GM21529 (cell line): Measurements from ENCODE around the gene TMOD3.
A peak's percentile ranks its signal among the peaks of the same experiment; 100 is the strongest.

Experiments
- ATAC-seq: cut with Tn5 transposase; IDR thresholded peaks from one replicate; pipeline ENCODE4 v1.9.1; 2021; ENCODE audit not compliant: unreplicated experiment

TMOD3 gene

DNA sequence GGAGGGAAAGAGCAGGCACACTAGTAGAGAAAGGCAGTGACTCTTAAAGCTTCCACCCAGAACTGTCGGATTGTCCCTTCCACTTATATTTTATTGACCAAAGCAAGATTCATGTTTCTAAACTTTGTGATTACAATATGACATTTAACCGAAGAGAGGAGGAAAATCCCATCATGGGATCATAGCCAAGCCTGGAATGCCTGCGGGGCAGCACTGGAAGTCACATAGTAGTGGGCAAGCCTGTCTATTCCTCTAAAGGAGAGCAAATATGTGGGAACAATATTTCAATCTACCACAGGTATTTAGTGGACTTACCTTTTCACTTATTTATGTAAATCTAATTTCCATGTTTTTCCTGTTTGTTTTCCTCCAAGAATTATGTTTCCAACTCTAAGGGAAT, 3.8 kb upstream of the TMOD3 start:
- no peak for ATAC-seq

DNA sequence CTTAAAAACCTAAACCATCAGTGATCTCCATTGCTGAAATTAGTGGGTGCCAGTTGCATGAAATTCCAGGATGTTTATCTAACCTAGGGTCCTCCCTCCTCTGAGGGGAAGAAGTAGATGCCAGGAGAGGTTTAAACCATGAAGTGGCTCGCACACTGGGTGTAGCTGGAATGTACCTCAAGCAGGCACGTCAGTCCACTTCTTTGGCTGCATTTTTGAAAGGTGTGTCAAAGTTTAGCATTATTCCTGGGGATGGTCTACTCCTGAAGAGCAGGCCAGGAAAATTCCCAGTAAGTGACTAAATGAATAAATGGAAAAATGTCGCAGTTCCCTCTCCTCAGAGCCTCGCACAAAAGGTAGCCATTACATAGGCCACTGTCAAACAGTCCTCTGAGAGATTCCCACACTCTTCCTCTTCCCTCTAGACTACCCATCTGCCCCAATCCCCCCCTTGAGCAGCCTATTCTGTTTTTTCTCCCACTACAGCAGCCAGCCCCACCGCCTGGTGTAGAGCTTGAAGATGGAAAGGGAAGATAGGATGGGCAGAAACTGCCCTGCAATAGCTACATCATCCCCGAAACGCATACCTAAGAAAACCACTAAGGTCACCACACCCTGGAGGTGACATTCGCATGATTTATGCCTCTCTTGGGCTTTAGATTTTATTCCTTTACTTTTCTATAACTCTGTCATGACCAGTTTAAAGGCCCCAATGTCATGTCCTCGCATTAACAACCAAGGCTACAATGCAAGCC, 655 bp upstream of the TMOD3 start:
- ATAC-seq: no peak

DNA sequence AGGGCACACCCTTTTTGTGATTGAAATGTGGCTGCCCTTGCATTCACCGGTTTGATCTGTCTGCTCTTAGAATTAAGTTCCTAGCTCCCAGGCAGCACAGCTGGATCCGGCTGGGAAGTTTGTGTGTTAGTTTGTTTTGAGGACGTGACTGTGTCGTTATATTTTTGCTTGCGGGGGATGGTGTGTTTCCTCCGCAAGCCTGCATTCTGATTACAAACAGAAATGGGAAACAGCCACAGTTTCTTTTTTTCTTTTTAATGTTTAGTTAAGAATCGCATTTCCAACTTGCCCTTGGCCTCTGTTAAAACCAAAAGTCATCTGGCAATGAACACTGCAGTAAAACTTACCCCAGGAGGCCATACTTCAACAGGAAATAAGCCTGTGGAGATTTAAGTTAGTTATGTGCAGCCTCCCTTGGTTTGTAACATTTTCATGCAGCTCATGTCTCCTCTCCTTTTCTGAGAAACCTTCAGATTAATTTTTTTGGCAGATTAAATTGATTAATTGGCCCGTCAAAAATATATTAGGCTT, 888 bp downstream of the TMOD3 start:
- ATAC-seq: peak; percentile 14

DNA sequence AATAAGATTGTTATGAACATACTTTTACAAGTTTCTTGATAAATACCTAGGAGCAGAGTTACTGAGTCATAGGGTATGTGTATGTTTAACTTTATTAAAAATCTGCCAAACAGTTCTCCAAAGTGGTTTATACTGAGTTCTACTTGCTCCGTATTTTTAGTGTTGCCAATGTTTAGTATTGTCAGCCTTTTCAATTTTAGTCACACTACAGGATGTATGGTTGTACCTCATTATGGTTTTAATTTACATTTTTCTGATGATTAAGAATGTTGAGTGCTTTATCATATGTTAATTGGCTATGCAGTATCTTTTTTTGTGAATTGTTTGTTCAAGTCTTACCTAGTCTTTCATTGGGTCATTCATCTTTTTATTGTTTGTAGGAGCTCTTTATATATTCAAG, 4.3 kb downstream of the TMOD3 start:
- ATAC-seq: no peak

DNA sequence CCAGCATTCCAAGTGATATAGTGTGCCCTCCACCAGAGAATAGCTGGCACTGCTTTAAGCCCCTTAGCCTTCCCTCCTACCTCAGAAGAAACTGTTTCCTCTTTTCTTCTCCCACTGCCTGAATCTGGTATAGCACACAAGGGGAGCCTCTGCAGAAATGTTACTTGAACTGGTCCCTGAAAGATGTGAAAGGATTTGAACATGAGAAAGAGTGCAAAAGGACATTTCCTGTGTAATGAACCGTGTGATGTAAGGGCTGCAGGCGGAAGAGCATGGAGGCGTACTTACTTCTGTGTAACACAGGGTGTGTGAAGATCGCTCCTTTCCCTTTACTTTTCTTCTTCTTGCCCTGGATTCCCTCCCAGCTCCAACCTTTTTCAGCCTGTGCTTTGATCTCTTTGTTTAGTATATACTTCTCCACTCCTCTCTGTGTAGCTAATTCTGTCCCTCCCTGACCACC, 8.4 kb downstream of the TMOD3 start:
- peak; percentile 70 for ATAC-seq

DNA sequence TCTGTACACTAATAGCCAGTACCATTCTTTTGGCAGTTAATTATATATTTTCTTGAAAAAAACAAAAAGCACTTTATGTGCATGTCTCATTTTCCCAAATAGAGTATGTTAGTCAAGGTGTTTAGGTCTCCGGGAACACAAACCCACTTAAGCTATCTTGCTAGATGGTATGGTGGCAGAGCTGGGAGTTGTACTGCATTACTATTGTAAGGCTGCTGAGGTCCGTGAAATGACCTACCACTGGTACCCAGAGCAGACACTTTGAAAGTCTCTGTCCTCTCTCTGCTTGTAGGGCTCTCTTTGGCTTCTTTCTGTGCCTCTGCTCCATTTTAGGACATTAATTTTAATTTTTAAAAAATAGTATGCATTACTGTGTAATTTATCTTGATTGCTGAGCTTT, 8.8 kb downstream of the TMOD3 start:
- peak; percentile 7 for ATAC-seq

DNA sequence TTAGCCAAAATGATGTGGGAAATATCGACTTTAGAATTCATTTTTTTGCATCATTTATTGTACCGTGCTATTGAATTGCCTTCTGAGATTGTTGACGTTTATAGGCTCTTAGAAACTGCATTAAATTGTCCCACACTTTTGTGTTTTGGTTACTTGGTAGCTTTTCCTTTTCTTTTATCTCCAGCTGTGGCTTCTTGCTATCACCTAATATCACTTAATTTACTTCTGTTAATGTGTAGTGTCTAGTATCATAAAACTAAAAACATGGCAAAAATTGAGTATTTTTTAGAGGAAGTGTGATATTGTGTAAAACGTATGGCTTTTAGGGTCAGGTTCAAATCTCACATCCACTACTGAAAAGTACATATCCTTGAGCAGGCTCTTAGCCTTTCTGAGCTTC, 11.2 kb downstream of the TMOD3 start:
- no peak for ATAC-seq

DNA sequence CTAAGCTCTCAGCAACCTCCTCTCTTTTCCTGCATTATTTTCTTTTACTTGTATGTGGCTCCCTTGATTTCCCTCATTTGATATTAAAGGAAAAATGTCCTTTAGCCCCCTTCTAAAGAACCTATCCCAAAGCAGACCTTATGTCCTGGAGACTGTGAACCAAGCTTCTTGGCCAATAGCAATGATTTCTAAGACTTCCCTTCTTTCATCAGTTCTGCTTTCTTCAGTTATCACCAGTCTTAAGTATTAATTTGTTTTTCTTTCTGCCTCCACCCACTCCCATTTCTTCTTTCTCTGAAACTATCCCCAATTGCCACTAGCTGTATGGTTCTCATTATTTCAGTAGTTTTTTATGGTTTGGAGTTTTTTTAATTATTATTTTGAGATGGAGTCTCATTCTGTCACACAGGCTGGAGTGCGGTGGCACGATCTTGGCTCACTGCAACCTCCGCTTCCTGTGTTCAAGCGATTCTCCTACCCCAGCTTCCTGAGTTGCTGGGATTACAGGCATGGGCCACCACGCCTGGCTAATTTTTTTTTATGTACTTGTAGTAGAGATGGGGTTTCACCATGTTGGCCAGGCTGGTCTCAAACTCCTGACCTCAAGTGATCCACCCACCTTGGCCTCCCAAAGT, 12.1 kb downstream of the TMOD3 start:
- ATAC-seq: no peak

DNA sequence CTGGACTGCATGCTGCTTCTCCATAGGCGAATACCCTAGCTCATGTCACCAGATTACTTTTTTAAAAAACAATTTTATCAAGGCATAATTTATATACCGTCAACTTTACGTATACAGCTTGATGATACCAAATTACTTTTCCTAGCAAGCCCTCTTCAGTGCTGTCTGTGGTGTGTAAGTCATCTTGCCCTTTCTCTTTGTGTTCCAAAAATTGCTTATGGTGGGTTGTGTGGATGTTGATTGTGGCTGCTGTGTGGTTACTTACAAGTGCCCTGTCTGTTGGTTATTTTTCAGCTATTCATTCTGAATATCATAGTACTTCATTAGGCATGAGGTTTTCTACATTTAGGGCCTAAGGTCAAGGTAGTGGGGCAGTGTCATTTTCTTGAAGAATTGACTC, 12.8 kb downstream of the TMOD3 start:
- ATAC-seq: no peak

DNA sequence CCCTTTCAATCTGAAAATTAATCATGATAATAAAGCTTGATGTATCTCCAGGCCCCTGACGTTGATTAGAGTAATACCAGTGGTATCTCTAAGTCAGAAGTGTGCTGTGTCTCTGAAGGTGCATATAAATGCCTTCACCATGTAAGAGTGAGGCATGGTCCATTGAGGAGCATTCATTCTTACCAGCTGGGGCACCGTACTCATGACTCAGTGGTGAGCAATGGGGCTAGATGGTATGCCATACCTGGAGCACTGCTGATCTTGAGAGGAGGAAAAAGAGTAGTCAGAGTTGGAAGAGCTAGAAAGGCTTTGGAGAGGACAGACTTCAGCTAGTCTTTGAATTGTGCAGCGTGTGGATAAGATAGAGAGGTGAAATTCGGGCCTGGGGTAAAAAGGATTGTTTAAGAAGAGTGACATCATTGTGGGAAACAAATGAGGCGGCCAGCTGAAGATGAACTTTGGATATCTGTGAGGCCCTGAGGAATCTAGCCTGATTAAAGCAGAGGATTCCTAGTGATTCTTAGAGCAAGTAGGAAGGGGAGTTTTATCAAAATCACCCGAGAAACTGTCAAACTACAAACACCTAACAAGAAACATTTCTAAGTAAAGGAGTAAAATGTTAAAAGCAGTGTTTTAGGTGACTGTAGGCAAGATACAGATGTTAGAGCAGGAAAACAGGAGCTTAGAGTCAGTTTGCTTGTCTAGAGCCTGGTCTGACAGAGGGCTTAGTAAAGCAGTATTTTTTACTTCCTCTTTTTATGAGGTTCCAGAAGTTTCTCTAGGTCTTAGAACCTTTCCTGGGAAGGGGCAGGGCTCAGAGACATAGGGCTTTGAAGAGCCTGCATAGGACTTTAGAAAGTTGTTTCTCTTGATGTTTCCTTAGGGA, 13.6 kb downstream of the TMOD3 start:
- ATAC-seq: no peak

DNA sequence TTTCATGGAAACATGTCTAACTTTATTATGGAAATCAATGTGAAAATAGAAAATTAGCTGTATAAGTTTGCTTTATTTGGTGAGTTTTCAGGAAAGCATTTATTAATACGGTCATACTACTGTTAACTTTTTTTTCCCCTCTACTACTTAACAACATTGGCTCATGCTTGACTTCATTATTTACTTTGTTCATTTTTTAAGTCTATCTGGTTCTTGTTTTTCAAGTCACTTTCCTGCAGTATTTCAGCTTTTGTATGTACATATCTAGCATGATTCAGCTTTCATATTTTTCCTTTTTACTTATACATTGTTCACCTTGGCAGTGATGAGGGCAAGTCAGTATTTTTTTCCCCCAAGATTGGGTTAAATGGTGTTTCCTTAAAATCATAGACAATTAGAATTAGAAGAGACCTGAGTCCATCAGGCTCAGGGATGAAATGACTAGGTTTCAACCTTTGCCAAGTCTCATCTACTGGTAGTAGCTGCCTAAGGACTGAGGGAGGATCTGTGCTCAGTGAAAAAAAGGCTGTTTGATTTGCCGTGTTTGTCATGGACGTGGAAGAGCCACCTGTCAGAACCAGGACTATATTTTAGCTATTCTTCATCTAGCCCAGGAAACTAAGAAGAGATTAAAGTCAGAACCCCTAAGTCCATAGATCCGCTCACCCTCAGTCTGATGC, 15.4 kb downstream of the TMOD3 start:
- ATAC-seq: no peak

DNA sequence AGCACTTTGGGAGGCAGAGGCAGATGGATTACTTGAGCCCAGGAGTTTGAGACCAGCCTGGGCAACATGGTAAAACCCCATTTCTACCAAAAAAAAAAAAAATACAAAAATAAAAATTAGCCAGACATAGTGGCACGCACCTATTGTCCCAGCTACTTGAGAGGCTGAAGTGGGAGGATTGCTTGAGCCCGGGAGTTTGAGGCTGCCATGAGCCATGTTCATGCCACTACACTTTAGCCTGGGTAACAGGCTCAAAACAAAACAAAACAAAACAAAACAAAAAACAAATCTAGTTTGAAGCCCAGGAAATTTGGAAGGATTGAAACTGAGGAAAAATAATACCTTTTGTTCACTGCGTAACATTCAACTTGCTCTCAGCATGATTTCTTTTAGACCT, 16.6 kb downstream of the TMOD3 start:
- no peak for ATAC-seq

DNA sequence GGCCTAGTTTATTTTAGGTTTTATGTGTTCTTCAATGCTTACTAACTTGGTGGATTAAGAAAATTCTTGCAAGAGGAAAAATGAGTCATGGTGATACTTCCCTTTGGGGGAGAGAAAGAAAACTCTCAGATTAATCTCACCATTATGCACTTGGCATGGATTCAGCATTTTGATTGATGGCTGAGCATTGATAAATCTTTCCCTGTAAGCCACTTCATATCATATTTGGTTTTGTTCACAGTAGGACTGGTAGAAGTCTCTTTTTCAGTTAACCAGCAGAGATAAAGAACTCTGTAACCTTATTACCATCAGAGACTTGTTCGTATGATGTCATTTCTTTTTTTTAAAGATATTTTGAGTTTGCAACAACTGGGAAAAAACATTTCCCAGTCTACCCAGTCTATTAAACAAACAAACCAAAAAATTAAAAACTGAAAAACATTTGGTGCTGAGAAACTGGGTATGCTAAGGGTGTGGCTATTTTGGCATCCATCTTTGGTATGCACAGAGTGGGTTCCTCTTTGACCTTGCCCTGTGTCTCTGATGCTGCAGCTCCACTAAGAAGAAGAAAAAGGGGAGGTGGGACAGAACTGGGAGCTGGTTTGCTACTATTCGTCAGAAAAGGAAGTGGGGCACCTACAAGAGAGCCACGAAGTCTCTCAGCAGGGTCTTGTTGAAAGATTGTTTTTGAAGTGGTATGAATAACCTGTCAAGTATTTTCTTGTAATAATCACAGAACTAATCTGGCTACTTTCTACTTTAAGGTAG, 17.2 kb downstream of the TMOD3 start:
- ATAC-seq: no peak

DNA sequence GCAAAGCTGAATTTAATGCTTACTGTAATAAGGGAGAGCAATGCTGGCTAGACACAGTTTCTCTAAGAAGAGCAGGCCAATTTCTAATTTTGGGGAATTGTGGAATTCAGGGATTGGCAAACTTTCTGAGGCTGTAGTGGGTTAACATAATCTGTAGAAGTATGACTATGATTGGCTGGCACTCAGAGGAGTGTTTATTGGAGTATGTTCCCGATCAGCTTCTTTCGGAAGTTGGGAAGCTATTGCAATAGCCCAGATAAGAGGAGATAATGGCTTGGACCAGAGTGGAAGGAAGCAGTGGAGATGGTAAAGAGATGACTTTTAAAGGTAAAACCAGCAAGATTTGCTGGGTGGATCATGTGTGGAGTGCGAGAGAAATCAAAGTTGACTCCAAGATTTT, 19.4 kb downstream of the TMOD3 start:
- no peak for ATAC-seq

DNA sequence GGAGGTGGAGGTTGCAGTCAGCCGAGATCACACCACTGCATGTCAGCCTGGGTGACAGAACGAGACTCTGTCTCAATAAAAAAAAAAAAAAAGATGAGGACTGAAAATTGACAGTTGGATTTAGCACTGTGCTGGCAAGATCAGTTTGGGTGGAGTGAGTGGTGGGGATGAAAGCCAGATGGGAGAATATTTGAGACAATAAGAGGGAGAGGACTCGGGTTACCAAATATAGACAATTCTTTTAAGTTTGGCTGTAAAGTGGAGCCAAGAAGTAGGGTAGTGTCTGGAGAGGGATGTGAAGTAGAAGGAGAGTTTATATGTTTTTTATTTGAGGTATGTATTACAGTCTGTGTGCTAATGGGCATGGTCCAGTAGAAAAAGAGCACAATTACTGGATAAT, 20.4 kb downstream of the TMOD3 start:
- ATAC-seq: no peak

DNA sequence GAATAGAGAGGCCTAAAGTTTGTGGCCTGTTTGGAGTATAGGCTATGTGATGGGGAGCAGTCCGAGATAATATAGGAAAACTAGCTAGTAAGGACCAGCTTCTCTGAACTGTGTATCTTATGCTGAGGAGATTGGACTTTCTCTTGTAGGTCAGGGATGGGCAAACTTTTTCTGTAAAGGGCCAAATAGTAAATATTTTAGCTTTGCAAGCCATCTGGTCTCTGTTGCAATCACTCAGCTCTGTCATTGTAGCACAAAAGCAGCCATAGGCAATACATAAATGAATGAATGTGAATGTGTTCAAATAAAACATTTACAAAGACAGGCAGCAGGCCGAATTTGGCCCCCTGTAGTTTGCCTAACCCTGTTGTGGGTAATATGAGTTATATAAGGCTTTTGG, 24.5 kb downstream of the TMOD3 start:
- ATAC-seq: no peak

DNA sequence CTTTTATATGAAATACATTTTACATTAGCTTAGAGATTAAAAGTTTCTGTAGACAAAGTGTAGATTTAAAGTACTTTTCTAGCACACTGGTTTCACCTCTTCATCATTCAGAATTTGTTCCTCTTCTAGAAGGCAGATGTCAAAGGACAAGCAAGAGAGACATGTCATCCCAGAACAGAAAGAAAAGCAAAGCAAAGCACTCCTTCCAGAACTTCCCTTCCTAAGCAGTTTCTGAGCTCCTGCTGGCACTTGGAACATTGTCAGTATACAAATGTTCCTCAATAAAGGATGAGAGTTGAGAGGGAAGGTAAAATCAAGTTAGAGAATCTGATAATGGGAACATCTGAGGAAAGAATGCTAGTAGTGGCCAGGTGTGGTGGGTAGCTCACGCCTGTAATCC, 26.2 kb downstream of the TMOD3 start:
- ATAC-seq: no peak

DNA sequence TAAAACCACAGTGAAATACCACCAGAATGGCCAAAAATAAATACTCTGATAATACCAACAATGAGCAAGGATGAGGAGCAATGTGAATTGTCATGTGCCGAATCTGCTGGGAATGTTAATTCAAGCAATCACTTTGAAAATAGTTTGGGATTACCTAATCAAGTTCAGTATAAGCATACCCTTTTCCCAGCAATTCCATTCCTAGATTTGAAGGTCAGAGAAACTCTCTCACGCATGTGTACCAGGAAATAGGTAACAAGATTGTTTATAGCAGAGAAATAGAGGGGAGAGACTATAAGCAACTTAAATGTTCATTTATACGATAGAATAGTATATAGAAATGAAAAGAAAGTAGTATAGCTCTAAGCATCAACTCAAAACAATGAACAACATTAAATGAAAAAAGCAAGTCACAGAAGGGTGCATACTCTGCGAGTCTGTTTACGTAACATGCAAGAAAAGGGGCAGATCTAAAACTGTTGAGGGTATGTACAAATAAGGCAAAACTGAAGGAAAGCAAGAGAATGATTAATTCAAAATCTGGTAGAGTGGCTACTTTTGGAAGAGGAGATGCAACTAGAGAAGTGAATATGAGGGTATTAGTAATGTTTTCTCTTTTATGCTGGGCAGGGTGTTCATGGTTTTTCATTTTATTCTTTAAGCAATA, 27.4 kb downstream of the TMOD3 start:
- ATAC-seq: no peak

DNA sequence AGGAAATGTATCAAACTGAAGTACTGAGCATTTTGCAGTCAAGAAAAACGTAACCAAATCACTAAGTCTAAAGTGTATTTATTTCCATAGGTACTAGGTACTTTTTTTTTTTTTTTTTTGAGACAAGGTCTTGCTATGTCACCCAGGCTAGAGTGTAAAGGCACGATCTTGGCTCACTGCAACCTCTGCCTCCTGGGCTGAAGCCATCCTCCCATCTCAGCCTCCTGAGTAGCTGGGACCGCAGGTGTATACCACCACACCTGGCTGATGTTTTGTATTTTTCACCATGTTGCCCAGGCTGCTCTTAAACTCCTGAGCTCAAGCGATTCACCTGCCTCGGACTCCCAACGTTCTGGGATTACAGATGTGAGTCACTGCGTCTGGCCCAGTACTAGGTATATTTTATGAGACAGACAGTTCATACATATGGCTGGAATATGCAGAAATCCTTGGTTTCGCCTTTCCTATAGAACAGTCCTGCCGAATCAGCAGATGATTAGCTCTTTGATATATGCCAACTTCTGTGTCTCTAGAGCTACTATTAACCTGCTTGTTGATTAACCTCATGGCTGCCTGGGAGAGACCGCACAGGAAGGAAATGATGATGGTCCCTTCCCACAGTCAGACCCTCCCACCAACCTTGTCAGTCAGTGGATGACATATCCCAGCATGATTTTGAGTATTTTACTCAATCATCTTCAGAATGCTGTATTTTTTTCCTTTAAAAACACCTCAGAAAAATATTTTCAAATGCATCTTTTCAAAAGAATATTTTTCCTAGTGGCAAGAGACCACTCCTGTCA, 32.3 kb downstream of the TMOD3 start:
- no peak for ATAC-seq
